Suprapubic skin (tissue), 4 donors: ENCODE data around the gene ALOXE3. TPM values are rescaled to one million over a fixed set of nuclear protein-coding genes. Genes with fewer than 3 reads are reported as not detected.
"Not testable (repeated sequence)": the region's sequence is repeated elsewhere in the genome, so short reads cannot be mapped to it uniquely, and the experiment has no call there.

Source experiments
- DNase-seq, 2 donors: peaks; one replicate each; pipeline ENCODE4 v3.0.0-alpha.2; 2019; ENCODE audit warnings: low spot score in 2 of 2
- H3K27ac ChIP-seq: fragments of 200-600 bp; sonication (generic); one replicate; pipeline ENCODE4 v1.5.1; 2019
- H3K27me3 ChIP-seq: fragments of 200-600 bp; sonication (generic); one replicate; pipeline ENCODE4 v1.5.1; 2019
- H3K36me3 ChIP-seq: fragments of 200-600 bp; sonication (generic); one replicate; pipeline ENCODE4 v1.5.1; 2019
- H3K4me1 ChIP-seq: fragments of 200-600 bp; sonication (generic); one replicate; pipeline ENCODE4 v1.5.1; 2019
- H3K4me3 ChIP-seq: fragments of 200-600 bp; sonication (generic); one replicate; pipeline ENCODE4 v1.5.1; 2019; ENCODE audit warnings: mild to moderate bottlenecking
- H3K9me3 ChIP-seq: fragments of 200-600 bp; sonication (generic); one replicate; pipeline ENCODE4 v1.5.1; 2019
- CTCF ChIP-seq, 2 donors: fragments of 200-600 bp in 1 of 2; fragments of 450-650 bp in 1 of 2; sonication (generic) in 1 of 2; IDR thresholded peaks; one replicate each; pipeline ENCODE4 v1.5.1; 2016 to 2019; ENCODE audit warnings: antibody characterized with exemption in 2 of 2, mild to moderate bottlenecking in 1 of 2, moderate library complexity in 1 of 2
- EP300 ChIP-seq: sonication (generic); formaldehyde crosslinking; IDR thresholded peaks from one replicate; pipeline ENCODE4 v1.6.1; 2017; ENCODE audit warnings: antibody characterized with exemption
- POLR2A ChIP-seq, 2 donors: fragments of 450-650 bp; IDR thresholded peaks; one replicate each; pipeline ENCODE4 v1.6.1; 2017; ENCODE audit warnings: antibody characterized with exemption in 2 of 2, mild to moderate bottlenecking in 2 of 2, moderate library complexity in 2 of 2
- POLR2AphosphoS5 ChIP-seq, 3 donors: sonication (generic); formaldehyde crosslinking; IDR thresholded peaks; one replicate each; pipeline ENCODE4 v1.6.1; 2017; ENCODE audit warnings: antibody characterized with exemption in 3 of 3
- WGBS: methylation state at CpG from one replicate; pipeline ENCODE4 v1.1.5; 2018; 5-methylcytosine and 5-hydroxymethylcytosine counted together
- total RNA-seq, 4 donors: library from RNA; depleted of rRNA; stranded (reverse); fragments of >200 nt; gene quantifications; one replicate each; pipeline ENCODE4 v1.1.0, GENCODE V29; 2016

ALOXE3 gene
- total RNA-seq, 4 donors from 2014 or later, result 44.5 to 95.3 (median 69.9) TPM

- Histone ChIP-seq H3K27me3 (peaks cover 48% of the 10 kb centered on the region), H3K4me1 (peaks cover 16% of the 10 kb centered on the region), H3K27ac (no peak overlapping the region), H3K9me3 (no peaks in the 10 kb centered on the region), H3K36me3 (no peaks in the 10 kb centered on the region), H3K4me3 (no peak overlapping the region)
- WGBS, result 55% methylated on average over 5 of the region's 6 CpGs
- no peak for TF ChIP-seq EP300
- TF ChIP-seq POLR2A (IDR thresholded peaks at IDR 0.05), result no peak
- TF ChIP-seq CTCF (IDR thresholded peaks at IDR 0.05), result no peak
- TF ChIP-seq POLR2AphosphoS5 (IDR thresholded peaks at IDR 0.05), result no peak
- DNase-seq, result no peak
Measured at GRCh38 chr17:8064561-8065019, 53.7 kb downstream of the ALOXE3 start.

- 21% methylated on average over 16 of the region's 28 CpGs for WGBS
- H3K4me1 ChIP-seq, result peaks cover 16% of the 10 kb centered on the region
- no peak overlapping the region for H3K27ac ChIP-seq
- no peak for TF ChIP-seq POLR2AphosphoS5 (IDR thresholded peaks at IDR 0.05)
- TF ChIP-seq POLR2A (IDR thresholded peaks at IDR 0.05), result no peak
- TF ChIP-seq CTCF (IDR thresholded peaks at IDR 0.05), result no peak
- TF ChIP-seq EP300, result no peak
- no peak for DNase-seq
- H3K27me3 ChIP-seq, result peaks cover 53% of the 10 kb centered on the region
- no peaks in the 10 kb centered on the region for H3K9me3 ChIP-seq
- H3K36me3 ChIP-seq, result no peaks in the 10 kb centered on the region
- H3K4me3 ChIP-seq, result no peak overlapping the region
Measured at GRCh38 chr17:8063761-8064534, 54.4 kb downstream of the ALOXE3 start.

DNA sequence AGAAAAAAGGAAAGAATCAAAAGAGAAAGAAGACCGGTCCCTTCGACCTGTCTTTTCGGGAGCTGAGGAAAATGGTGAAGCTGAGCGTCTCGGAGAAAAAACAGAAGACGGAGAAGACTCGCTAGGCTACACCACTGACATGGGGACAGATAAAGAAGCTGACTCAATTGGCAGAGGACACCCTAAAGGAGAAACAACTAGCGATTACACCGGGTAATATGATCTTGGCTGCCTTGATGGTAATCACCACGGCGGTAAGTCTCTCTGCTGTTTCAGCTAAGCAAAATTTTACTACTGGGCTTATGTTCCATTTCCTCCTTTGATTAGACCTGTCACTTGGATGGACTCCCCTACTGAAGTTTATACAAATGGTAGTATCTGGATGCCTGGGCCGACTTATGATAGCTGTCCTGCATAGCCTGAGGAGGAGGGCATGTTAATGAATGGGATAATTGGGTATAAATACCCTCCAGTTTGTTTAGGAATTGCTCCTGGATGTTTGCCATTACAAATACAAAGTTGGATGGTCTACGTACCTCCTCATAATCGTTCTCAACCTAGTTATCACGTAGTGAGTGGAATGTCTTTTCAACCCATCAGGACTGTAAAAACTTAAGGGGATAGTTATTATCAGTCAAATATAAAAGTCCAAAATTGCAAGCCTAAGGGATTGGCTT lies 55.4 kb downstream of the ALOXE3 start:
- no peaks in the 10 kb centered on the region for H3K9me3 ChIP-seq
- DNase-seq, result no peak
- peak overlapping the region; percentile 7 for H3K4me3 ChIP-seq
- no peak overlapping the region for H3K27ac ChIP-seq
- 9% methylated on average over 15 of the region's 15 CpGs for WGBS
- no peak for TF ChIP-seq CTCF (IDR thresholded peaks at IDR 0.05)
- no peak for TF ChIP-seq POLR2AphosphoS5 (IDR thresholded peaks at IDR 0.05)
- H3K27me3 ChIP-seq, result peaks cover 63% of the 10 kb centered on the region
- no peaks in the 10 kb centered on the region for H3K36me3 ChIP-seq
- peaks cover 18% of the 10 kb centered on the region for H3K4me1 ChIP-seq

GRCh38 chr17:8062435-8062806 lies 55.9 kb downstream of the ALOXE3 start:
- WGBS, result 9% methylated on average over 8 of the region's 8 CpGs
- Histone ChIP-seq H3K4me3 (peak overlapping the region; percentile 7), H3K36me3 (no peaks in the 10 kb centered on the region), H3K9me3 (no peaks in the 10 kb centered on the region), H3K27ac (no peak overlapping the region), H3K4me1 (peaks cover 23% of the 10 kb centered on the region), H3K27me3 (peaks cover 64% of the 10 kb centered on the region)
- TF ChIP-seq CTCF (IDR thresholded peaks at IDR 0.05), result no peak
- TF ChIP-seq EP300, result no peak
- no peak for TF ChIP-seq POLR2A (IDR thresholded peaks at IDR 0.05)
- TF ChIP-seq POLR2AphosphoS5 (IDR thresholded peaks at IDR 0.05), result no peak
- DNase-seq, result no peak

GRCh38 chr17:8061851-8062250 lies 56.5 kb downstream of the ALOXE3 start:
- not testable (repeated sequence) for H3K9me3 ChIP-seq, H3K27ac ChIP-seq, H3K36me3 ChIP-seq, DNase-seq, H3K4me3 ChIP-seq
- Histone ChIP-seq H3K27me3 (peaks cover 64% of the 10 kb centered on the region), H3K4me1 (peaks cover 23% of the 10 kb centered on the region)
- 52% methylated on average over 8 of the region's 8 CpGs for WGBS
